ENCODE results near the gene MAP6. TPM values are rescaled to one million over a fixed set of nuclear protein-coding genes. Genes with fewer than 3 reads are reported as not detected.
A peak's percentile ranks its signal among the peaks of the same experiment; 100 is the strongest.

Gene MAP6
- total RNA-seq, 1 donor from 2014 or later: 6.9 TPM

- peak in 1 of 2 donors; percentile 40 for TF ChIP-seq POLR2AphosphoS5 (IDR thresholded peaks at IDR 0.05; ENCODE audit: insufficient read depth in 1 of 2, low read depth in 1 of 2)
- TF ChIP-seq, protein P1, sequence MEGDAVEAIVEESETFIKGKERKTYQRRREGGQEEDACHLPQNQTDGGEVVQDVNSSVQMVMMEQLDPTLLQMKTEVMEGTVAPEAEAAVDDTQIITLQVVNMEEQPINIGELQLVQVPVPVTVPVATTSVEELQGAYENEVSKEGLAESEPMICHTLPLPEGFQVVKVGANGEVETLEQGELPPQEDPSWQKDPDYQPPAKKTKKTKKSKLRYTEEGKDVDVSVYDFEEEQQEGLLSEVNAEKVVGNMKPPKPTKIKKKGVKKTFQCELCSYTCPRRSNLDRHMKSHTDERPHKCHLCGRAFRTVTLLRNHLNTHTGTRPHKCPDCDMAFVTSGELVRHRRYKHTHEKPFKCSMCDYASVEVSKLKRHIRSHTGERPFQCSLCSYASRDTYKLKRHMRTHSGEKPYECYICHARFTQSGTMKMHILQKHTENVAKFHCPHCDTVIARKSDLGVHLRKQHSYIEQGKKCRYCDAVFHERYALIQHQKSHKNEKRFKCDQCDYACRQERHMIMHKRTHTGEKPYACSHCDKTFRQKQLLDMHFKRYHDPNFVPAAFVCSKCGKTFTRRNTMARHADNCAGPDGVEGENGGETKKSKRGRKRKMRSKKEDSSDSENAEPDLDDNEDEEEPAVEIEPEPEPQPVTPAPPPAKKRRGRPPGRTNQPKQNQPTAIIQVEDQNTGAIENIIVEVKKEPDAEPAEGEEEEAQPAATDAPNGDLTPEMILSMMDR (IDR thresholded peaks at IDR 0.05): no peak
- DNase-seq (ENCODE audit: extremely low spot score in 2 of 2): no peak
- Histone ChIP-seq H3K9me3 (no peaks in the 10 kb centered on the region), H3K4me1 (peaks cover 22% of the 10 kb centered on the region), H3K27me3 (no peaks in the 10 kb centered on the region), H3K36me3 (peaks cover 0 to 19% of the 10 kb centered on the region in 2 donors), H3K4me3 (no peak overlapping the region), H3K27ac (peak overlapping the region; percentile 59)
- intact Hi-C loops (cut with DNase I): no loop called here
Measured at GRCh38 chr11:75576499-75576918, 92.3 kb downstream of the MAP6 start.

GRCh38 chr11:75576017-75576416 is 92.8 kb downstream of the MAP6 start:
- Histone ChIP-seq H3K9me3 (no peaks in the 10 kb centered on the region), H3K27ac (peak overlapping the region; percentile 59), H3K36me3 (peaks cover 0 to 23% of the 10 kb centered on the region in 2 donors), H3K27me3 (no peaks in the 10 kb centered on the region), H3K4me3 (no peak overlapping the region), H3K4me1 (peaks cover 22% of the 10 kb centered on the region)
- intact Hi-C loops (cut with DNase I): no loop called here
- DNase-seq (ENCODE audit: extremely low spot score in 2 of 2): no peak
- TF ChIP-seq, protein P1 (IDR thresholded peaks at IDR 0.05): no peak
- no peak for TF ChIP-seq POLR2A (IDR thresholded peaks at IDR 0.05)
- TF ChIP-seq POLR2AphosphoS5 (IDR thresholded peaks at IDR 0.05; ENCODE audit: insufficient read depth in 1 of 2, low read depth in 1 of 2): no peak

DNA sequence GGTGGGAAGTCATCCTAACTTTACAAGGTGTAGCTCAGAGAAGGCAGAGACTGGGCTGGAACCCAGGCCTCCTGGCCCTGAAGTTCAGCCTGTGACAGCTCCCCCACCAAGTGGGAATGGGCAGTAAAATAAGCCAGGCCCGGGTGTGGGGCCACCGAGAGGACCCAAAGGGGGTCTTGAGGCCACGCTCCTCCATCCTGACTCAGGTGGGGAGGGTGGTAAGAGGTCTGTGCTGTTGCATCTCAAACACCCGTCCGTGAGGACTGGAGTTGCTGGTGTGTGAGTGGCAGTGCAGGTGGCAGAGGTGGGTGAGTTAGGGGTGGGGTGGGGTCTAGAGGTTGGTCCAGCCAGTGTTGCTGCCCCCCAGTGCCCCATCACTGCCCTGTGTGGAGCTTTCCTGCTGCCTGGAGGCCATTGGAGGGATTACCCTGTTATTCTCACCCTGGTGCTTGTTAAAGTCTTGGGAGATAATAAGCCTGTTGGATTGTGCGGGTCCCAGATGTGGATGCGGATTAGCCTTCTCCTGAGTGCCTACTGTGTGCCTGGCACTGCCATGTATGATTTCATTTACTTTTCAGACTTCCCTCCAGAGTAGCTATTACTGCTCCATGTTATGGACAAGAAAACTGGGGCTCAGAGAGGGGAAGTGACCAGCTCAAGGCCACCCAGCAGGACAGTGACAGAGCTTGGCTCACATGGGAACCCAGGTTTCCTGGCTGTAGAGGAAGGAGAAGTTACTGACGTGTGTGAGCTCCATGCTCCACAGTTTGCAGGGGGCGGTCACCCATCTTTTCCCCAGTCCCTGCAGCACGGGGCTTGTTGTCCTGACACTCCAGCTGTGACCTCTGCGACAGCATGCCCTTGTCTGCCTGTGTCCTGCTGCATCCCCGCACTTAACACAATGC is 93.9 kb downstream of the MAP6 start:
- H3K27me3 ChIP-seq: no peaks in the 10 kb centered on the region
- peak overlapping the region; percentile 59 for H3K27ac ChIP-seq
- peaks cover 0 to 34% of the 10 kb centered on the region in 2 donors for H3K36me3 ChIP-seq
- H3K4me3 ChIP-seq: no peak overlapping the region
- intact Hi-C loops (cut with DNase I): no loop called here
- TF ChIP-seq, protein P1 (IDR thresholded peaks at IDR 0.05): no peak
- TF ChIP-seq POLR2AphosphoS5 (IDR thresholded peaks at IDR 0.05; ENCODE audit: insufficient read depth in 1 of 2, low read depth in 1 of 2) (no peak), POLR2A (IDR thresholded peaks at IDR 0.05) (no peak)
- H3K4me1 ChIP-seq: peaks cover 31% of the 10 kb centered on the region
- DNase-seq (ENCODE audit: extremely low spot score in 2 of 2): no peak
- H3K9me3 ChIP-seq: no peaks in the 10 kb centered on the region

- Histone ChIP-seq H3K27ac (no peak overlapping the region), H3K4me1 (peaks cover 53% of the 10 kb centered on the region), H3K36me3 (peaks cover 0 to 56% of the 10 kb centered on the region in 2 donors), H3K4me3 (no peak overlapping the region), H3K9me3 (no peaks in the 10 kb centered on the region), H3K27me3 (no peaks in the 10 kb centered on the region)
- intact Hi-C loops (cut with DNase I): no loop called here
- no peak for DNase-seq (ENCODE audit: extremely low spot score in 2 of 2)
- no peak for TF ChIP-seq POLR2AphosphoS5 (IDR thresholded peaks at IDR 0.05; ENCODE audit: insufficient read depth in 1 of 2, low read depth in 1 of 2)
- no peak for TF ChIP-seq POLR2A (IDR thresholded peaks at IDR 0.05)
- TF ChIP-seq, protein P1 (IDR thresholded peaks at IDR 0.05): no peak
Measured at GRCh38 chr11:75572744-75573143, 96.1 kb downstream of the MAP6 start.

DNA sequence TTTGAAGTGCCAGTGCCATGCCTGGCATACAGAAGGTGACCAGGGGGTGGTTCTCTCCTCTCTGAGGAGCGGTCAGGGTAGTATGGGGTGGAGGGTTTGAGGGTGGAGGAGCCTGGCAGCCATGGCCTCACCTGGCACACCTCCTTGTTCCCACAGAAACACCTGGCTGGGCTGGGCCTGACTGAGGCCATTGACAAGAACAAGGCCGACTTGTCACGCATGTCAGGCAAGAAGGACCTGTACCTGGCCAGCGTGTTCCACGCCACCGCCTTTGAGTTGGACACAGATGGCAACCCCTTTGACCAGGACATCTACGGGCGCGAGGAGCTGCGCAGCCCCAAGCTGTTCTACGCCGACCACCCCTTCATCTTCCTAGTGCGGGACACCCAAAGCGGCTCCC is 97.2 kb downstream of the MAP6 start:
- no peaks in the 10 kb centered on the region for H3K27me3 ChIP-seq
- H3K4me3 ChIP-seq: no peak overlapping the region
- H3K9me3 ChIP-seq: no peaks in the 10 kb centered on the region
- peaks cover 0 to 67% of the 10 kb centered on the region in 2 donors for H3K36me3 ChIP-seq
- H3K27ac ChIP-seq: no peak overlapping the region
- TF ChIP-seq, protein P1 (IDR thresholded peaks at IDR 0.05): no peak
- TF ChIP-seq POLR2A (IDR thresholded peaks at IDR 0.05) (no peak), POLR2AphosphoS5 (IDR thresholded peaks at IDR 0.05; ENCODE audit: insufficient read depth in 1 of 2, low read depth in 1 of 2) (no peak)
- no peak for DNase-seq (ENCODE audit: extremely low spot score in 2 of 2)
- H3K4me1 ChIP-seq: peaks cover 55% of the 10 kb centered on the region
- intact Hi-C loops (cut with DNase I): no loop called here
